ENCODE data around the gene KCTD3.

DNA sequence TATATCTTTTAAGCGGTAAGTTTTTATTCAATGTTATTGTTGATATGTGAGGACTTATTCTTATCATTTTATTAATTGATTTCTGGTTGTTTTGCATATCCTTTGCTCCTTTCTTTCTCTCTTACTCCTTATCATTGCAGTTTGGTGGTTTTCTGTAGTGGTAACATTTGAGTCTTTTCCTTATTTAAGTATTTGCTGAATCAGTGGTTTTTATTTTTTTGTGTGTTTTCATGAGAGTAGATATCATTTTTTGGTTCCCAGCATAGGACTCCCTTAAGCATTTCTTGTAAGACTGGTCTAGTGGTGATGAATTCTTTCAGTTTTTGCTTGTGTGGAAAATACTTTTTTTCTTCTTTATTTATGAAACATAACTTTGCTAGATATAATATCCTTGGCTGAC is 12.2 kb upstream of the KCTD3 start:
- TF ChIP-seq, protein P1, sequence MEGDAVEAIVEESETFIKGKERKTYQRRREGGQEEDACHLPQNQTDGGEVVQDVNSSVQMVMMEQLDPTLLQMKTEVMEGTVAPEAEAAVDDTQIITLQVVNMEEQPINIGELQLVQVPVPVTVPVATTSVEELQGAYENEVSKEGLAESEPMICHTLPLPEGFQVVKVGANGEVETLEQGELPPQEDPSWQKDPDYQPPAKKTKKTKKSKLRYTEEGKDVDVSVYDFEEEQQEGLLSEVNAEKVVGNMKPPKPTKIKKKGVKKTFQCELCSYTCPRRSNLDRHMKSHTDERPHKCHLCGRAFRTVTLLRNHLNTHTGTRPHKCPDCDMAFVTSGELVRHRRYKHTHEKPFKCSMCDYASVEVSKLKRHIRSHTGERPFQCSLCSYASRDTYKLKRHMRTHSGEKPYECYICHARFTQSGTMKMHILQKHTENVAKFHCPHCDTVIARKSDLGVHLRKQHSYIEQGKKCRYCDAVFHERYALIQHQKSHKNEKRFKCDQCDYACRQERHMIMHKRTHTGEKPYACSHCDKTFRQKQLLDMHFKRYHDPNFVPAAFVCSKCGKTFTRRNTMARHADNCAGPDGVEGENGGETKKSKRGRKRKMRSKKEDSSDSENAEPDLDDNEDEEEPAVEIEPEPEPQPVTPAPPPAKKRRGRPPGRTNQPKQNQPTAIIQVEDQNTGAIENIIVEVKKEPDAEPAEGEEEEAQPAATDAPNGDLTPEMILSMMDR (conservative IDR thresholded peaks at IDR 0.05; ENCODE audit: low read depth, low read length): no peak
- TF ChIP-seq EZH2 (IDR thresholded peaks at IDR 0.05; ENCODE audit: low read length, unreplicated experiment): no peak
- TF ChIP-seq EZH2phosphoT487 (IDR thresholded peaks at IDR 0.05; ENCODE audit: borderline replicate concordance, low read length): no peak

All from PC-3 (cell line).